ENCODE measurements around the gene PACRG.

The PACRG gene

DNA sequence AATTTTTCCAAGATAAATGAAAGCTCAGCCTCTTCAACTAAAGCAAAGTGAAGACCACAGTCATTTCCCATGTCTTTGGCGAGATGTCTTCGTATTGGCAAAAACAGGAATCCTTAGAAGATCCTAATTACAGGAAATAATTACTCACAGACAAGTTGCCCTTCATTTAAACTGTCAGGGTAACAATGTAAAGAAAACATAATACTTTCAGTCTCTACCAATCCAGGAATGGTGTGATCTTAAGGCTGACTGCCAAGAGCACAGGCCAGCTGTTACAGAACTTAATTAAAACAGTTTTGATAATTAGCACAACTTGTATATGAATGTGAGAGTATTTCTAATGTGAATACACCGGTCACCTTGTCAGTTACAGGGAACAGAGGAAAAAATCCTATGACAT, 292.2 kb downstream of the PACRG start:
- DNase-seq: no peak

DNA sequence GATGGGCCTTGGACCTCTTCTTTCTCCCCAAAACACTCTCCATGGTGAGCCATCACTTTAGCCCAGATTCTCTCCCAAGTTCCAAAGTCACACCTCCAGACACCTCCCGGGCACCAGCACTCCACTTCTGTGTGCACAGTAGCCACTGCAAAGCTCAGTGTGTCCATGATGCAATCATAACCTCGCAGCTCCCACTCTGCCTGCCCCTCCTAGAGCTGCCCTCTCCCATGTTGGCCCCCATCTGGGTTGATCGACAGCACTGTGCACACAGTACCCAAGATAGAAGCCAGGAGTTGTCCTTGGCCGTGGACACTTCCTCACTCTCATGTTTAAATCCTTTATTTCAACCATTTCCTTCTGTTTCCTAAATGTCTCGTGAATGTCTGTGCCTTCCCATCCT, 293.3 kb downstream of the PACRG start:
- no peak for DNase-seq

DNA sequence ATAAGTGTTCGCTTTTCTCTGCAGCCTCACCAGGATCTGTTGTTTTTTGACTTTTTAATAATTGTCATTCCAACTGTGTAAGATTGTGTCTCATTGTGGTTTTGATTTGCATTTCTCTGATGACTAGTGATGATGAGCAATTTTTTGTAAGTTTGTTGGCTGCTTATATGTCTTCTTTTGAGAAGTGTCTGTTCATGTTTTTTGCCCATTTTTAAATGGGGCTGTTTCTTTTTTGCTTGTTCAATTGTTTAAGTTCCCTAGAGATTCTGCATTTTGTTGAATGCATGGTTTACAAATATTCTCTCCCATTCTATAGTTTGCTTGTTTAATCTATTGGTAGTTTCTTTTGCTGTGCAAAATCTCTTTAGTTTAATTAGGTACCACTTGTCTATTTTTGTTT, 295.9 kb downstream of the PACRG start:
- DNase-seq: no peak

DNA sequence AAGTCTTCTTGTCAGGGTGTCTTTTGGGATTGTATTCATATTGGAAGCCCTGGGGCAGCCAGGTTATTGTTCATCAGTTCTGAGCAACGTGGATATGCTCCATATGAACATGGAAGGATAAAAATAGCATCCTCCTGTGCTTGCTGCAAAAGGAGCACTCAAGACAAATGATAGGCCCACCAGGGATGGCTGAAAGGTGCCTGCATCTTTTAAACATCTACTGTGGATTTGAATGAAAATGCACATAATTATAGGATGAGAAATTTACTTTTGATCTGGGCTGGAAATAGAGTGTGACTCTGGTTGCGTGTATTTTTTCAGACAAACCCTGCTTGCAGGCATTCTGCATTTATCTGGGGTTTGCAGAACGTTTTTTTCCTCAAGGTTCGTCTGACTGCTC, 299.1 kb downstream of the PACRG start:
- DNase-seq: no peak

DNA sequence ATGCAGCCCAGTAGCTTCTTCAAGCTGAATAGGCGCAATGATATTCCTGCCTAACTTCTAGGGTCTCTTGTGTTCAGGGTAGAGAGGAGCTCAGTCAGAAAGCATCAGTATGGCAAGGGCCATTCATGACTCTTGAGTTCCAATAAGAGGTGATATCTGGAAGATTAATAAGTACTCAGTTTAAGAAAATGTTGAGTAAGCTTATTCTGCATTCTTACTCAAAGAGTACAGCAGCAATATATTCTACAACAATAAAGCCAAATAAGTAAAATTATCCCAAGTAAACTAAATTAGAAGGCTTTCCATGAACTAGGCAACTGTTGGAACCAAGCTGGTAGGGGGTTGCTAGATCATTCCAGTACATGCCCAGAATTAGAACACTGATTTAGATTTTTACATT, 303.2 kb downstream of the PACRG start:
- no peak for DNase-seq

DNA sequence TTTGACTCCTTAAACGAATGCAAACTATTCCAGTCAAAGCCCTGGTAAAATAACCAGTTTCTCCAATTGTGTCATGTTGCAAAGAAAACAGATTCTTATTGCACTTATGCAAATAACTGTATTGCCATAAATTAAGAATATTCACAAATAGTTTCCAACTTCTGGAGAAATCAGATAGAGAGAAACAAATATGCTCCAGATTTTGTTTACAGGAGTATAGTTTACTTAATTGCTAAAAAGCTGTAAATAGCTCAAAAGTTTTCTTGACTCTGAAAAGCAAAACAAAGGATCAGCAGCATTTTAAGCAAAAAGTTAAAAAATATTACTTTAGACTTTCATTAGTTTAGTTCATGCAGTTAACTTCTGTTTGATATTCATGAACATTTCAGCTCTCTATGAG, 304.2 kb downstream of the PACRG start:
- DNase-seq: no peak

DNA sequence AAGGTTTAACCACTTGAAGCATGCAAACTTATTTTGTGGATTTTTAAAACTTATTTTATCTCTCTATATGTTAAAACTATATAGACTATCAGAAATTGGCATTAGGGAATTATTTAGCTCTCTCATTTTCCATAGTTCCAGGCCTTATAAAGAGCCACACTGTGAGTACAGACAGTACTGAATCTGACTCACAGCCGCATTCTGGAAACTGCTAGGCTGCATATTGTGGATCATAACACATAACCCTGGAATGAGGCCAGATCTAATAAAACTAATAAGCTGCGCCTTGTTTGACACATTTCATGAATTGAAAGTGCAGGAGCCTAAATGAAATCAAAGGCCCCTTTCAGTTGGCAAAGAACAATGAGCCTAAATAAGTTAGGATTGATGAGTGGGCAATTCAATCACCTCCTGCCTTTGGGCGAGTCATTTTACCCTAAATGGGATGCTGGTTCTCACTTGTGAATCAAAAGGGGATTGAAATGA, 308.4 kb downstream of the PACRG start:
- no peak for DNase-seq

DNA sequence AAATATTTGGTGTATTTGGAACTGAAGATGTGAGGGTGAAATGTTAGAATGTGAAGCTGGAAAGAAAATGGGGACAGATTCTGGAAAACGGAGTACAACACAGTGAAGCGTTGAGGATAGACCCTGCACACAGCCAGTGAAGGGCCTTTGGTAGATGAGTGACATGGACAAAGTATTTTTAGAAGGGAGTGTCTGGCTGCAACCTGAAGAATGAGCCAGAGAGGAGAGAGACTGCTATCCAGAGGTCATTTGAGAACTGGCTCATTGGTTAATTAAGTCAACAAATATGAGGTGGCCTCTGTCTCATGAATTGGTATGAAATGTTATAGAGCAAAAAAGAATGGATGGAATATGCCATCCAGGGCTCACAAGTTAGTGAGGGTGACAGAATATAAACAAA, 310.5 kb downstream of the PACRG start:
- DNase-seq: no peak

DNA sequence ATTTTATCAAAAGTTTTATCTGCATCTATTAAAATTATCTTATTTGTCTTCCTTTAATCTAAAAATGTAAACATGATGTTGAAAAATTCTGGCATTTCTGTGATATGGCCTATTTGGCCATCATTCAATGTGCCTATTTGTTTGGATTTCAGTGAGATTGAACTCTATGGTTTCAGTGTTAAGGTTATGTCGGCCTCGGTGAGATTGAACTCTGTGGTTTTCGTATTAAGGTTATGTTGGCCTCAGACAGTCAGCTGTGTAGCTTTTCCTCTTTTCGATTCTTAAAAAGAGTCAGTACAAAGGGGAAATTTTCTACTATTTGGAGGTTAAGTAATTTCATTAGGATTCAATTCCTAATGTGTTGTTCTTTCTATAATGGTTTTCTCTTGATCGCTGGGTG, 320.6 kb downstream of the PACRG start:
- no peak for DNase-seq

DNA sequence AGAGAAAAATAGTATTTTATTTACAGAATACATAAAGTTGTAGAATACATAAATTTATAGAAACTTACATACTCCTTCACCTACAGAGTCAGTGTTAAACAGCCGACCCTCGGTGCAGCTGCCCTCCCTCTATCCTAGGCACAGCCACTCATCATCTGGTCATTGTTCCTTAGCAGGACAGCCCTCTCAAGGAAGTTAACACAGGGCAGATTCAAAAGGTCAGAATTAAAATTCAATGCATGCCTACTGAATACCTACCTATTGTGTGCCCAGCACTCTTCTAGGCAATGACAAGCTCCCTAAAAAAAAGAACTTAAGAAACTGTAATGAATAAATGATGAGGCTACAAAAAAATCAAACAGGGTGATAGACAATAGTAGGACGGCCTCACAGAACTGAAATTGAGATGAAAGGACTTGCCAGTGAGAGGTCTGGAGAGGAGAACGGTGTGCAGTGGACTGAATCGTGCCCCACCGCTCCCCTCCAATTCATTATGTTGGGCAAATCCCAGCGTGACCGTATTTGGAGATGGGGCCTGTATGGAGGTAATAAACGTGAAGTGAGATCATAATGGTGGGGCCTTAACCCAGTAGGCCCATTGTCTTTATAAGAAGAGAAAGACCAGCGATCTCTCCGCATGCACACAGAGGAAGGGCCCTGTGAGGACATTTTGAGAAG, 326.0 kb downstream of the PACRG start:
- DNase-seq: no peak

DNA sequence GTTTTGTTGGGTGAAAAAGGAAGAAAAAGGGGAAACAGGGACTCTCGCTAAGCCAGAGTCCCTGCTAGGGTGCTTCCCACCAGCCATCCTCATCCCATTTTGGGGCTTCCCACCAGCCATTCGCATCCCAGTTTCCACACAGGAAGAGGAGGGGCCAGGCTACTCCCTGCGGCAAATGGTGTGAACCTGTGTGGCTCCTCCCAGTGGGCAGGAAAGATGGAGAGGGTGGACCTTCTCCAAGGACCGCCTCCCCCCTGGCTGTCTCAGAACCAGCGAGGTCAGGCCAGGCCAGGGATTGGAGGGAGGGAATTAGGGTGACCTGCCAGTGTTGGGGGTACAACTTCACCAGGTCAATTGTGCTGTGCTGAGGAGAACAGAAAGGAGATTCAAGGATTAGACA, 326.9 kb downstream of the PACRG start:
- DNase-seq: no peak

DNA sequence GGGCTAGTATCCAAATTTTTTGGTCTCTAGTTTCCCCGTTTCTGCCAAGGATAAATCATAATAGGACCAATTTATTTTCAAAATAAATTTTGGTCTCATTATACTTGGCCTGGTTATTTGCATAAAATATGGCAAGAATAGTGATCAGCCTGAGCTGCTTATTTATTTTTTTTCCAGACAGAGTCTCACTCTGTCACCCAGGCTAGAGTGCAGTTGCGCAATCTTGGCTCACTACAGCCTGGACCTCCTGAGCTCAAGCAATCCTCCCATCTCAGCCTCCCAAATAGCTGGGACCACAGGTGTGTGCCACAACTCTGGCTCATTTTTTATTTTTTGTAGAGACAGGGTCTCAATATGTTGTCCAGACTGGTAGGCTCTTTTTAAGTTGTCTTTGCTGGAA, 329.5 kb downstream of the PACRG start:
- DNase-seq: no peak

DNA sequence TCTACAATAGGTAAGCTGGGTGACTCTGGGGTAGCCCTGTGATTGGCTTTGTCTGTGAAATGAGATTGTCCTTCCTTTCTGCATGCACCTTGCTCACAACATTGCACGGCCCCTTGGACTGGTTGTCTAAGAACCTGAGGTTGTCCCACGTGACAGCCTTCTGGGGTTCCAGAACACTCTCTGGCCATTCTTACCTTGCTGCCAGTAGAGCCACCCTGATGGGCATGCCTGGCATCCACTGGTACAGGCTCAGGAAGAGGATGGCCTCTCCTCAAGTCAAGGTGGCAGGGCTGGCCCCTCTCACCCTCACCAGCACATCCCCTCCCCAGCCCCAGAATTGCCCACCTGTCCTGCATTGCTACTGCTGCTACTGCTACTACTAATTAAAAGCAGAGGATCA, 335.0 kb downstream of the PACRG start:
- DNase-seq: no peak

DNA sequence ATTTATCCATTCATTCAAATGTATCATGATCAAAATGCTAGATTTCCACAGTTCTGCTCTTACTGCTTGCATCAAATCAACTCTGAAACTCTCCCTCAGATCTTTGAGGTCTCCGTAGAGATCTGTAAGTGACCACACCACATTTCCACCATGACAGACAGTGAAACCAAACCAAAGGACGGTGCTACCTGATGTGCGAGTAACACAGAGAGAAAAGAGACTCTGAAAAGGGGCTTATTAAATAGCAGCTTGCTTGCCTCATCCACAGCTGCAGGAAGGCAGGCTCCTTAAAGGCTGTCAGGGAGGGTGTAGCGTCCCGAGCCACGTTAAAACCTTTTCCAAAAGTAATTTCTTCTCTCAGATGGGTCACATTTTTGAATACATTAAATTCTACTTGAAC, 335.8 kb downstream of the PACRG start:
- DNase-seq: no peak

DNA sequence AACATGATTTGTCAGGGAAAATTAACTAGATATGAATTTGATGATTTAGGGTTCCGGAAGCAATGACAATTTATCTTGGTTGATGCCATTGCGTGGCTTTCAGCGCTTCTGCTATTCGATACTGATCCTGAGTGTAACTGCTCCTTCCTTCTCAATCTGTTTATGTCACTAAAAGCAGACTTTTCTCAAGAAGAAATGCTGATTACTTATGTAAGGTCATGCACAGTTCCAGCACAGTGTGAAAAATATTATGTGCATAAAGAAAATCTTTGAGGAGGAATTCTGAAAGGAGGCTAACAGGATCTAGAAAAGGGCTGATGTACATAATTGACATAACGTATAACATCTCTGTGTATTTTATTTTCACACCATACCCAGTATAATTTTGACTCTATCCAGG, 336.6 kb downstream of the PACRG start:
- no peak for DNase-seq

DNA sequence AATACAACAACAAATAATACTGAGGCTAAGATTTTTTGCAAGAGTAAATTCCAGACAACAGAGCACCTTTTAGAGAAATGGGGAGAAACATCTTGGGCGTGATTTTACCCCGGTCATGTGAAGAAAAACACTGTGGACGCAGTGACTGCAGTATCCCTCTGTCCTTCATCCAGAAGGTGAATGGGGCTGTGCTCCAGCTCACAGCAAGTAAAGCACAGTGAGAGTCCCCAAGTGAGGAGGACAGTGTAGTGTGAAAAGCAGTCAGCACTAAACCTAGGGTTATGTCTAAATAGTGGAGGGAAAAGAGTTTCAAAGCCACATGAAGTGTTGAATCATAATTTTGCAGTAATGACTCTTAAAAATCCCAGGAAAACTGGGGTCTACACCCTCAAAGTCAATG, 338.4 kb downstream of the PACRG start:
- DNase-seq: no peak

DNA sequence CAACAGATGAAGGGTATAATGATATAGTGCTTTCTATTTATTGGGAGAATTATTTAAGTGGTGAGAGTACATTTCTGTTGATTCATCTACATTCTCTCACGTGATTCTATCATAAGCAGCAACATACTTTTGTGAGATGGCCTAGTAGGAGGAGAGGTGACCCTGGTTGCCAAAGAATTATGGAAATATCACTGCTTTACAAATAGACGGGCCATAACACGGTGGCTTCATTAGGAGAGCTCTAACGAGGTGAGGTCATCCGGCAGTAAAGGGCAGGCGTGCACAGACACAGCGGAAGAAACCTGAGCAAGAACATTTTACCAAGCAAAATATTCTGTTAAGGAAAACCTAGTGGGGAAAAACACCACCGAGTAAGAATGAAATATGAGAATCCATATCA, 349.4 kb downstream of the PACRG start:
- no peak for DNase-seq

DNA sequence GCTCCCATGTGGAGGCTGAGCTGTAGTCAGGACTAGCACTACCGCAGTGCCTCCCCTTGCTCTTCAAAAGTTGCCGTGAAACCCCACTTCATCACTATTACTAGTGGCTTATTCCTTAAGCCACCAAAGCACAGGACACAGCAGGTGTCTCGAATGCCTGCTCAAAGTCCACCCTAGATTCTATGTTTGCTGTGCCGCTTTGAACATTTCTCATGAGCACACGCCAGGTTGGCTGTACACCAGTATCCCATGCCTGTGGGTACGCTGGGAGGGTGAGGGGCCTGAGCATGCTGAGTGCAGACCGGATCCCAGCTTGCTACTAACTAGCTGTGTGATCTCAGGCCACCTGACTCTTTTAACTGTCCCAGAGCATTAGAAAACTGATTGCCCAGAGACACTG, 350.9 kb downstream of the PACRG start:
- no peak for DNase-seq

DNA sequence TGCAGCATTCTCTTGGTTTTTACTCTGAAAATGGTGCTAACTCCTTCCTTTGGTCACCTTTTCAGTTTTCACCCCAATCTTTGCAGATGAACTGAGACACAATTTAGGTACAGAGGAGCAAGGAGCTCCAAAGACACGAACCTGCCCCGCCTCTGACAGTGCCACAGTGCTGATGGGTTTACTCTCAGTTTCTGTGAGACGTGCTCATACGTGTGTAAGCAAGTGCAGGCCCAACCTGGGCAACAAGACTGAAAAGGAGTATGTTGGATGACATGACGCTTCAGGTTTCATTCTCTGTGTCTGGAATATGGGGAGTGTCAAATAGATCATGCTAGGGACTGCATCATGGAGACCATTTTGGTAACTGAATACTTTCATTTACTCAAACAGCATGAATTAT, 352.5 kb downstream of the PACRG start:
- no peak for DNase-seq

DNA sequence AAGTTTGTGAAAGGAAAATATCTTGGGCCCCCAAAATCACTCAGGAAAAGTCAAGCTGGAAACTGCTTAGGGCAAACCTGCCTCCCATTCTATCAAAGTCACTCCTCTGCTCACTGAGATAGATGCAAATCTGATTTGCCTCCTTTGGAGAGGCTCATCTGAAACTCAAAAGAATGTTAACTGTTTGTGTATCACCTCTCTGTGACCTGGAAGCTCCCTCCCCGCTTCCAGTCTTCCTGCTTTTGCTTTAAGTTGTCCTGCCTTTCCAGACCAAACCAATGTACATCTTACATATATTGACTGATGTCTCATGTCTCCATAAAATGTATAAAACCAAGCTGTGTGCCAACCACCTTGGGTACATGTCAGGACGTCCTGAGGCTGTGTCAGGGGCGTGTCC, 355.4 kb downstream of the PACRG start:
- DNase-seq: no peak

DNA sequence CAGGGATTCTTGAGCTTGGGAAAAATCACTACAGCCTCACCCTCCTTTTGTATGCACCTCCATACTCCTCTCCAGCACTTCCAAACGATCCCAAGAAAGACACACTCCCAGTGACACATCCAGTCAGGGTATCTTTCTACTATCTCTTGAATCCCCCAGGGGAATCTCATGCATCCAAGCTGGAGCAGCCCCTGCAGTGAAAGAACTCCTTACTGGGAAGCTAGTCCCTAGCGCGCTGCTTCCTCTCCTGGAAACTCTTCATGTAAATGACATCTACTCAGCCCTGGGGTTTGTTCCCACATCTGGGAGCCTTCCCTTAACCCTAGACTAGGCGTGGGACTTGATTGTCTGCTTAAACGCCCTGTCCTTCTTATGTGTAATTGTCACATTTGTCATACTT, 357.7 kb downstream of the PACRG start:
- DNase-seq: no peak

DNA sequence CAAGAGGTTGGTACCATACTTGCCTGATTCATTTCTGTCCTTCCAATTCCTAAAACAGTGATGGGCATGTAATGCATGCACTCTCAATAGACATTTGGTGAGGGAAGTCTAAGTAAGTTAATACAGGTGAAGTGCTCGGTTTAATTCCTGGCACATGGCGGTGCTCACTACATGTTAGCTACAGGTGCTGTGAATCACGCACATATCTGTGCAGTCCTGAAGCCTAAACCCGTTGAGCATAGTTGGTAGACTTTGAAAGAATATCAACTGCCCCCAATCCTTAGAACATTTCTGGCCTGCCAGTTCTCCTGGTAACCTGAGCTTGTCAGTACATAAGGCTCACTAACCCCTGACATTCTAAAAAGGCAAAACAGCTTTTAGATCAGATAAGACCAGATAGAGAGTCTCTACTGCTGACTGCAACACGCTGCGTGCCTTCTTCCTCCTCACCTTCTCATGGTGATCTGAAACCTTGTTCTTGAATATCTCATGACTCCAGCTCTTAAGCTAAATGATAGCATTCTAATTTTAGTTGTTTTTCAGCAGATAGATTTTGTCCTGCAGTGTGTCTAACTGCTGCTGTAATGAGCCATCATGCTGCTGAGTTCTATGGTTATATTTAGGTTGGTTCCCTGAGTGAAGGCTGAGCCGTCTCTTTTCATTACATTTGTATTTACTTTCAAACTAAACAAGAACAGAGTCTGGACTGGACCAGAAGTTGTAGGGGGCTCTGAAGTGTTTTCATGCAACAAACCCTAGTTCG, 358.3 kb downstream of the PACRG start:
- DNase-seq: no peak

DNA sequence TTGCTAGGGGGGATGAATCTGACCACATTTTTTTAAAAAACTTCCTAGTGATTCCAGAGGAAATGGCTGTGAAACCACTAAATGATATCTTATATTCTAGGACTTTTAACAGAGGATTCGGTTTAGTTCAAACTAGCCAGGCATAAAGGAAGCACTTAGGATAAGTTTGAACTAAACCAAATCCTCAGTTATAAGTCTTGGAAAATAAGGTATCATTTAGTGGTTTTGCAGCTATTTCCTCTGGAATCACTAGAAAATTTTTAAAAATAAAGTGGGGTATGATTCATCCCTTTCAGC, 358.8 kb downstream of the PACRG start:
- DNase-seq: no peak

DNA sequence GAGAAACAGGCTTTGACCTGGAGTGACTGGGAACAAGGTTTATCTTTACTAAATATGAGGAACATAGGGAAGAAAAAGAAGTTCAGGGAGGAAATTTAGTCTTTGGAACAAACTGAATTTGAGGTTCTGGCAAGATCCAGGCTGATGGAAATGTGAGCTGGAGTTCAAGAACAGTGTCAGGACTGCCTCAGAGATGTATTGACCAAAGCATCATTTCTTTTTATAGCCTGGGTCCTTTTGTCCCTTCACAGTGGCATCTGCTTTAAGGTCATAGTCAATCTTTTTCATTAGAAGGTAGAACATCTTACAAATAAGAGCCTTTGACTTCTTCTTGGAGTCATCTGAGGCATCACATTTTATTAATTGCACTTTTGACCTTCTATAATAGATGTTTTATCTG, 360.2 kb downstream of the PACRG start:
- no peak for DNase-seq

DNA sequence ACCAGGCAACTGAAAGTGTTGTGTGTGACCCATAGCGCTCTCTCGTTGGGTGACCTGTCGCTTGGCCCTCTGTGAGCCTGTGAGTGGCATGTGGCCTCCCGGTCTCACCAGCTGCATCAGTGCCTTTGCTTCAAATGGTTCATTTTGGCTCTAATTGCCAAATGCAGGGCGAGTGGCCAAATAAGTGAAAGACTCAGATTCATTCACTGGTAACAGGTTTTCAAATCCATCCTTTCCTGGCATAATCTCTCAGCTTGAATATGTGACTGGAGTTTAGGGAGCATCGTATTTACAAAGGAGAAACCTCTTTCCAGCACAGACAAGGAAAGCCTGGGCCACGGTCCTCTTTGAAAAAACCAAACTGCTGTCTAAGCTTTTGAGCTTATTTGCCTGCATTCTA, 365.1 kb downstream of the PACRG start:
- peak in 1 of 2 experiments; percentile 41 for DNase-seq
